NCI-H748 treated with DMSO at 0.1 percent for 48 hours (cell line): Measurements from ENCODE around the gene FARS2.

Source experiments
- DNase-seq: peaks from one replicate; lab custom pipeline; 2025; lab: John Stamatoyannopoulos, UW

The FARS2 gene

DNA sequence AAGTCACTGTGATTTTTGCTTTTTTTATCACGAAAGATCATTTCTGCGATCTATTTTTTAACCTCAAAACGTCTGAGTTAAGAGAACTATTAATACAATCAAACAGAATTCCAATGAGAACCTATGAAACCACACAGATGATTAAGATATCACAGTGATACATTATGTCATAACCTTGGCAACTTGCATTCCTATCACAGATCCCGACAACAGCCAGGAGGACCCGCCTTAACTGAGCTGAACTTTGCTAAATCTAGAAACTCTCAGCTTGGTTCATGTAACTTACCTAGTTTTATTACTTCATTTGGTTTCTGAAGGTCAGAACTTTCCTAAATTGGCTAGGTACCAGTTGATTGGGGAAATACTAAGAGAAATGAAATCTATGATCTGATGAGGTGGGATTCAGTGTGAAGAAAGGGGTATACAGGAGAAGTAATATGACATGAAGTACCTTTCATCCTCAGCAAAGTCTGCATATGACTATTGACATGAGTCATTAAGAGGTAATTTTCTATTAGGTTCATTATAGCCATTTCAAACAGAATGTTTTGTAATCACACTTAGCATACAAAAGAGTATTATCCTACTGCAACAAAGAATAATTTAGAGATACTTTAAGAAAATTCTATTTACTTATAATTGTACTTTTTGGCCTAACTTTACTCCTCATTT lies 11.7 kb upstream of the FARS2 start:
- DNase-seq = no peak

DNA sequence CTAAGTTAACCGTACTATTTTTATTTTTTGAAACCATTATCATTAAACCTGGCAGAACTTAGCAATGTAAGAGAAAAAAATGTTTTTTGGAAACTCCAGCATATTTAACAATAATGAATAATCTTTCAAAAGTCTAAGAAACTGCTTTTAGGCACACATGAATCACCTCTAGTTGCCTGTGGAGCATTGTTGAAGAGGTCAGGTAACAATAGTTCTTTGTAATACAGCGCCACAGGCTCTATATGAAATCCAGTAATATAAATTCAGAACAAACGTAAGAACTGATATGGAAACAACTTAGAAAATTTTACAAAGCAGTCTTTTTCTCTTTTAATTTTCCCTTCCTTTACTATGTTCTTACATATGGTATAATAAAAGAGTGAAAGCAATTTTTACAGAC lies 10.9 kb upstream of the FARS2 start:
- DNase-seq = no peak

DNA sequence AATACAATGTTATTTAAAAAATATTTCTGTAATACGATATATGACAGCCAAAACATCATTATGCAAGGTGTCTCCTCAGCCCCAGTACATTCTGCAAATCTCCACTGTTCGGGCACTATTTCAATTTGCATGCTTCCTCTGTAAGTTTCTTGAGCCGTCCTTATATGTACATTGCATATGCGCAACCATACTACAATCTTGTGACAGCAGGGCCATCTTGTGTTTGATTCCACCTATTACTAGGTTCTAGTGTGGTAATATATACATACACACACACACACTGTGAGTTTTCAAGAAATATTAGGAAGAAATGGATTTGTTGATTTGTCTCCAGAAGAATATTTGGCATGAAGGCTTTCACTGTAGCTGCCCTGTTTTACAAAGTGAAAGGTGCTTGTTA lies 10.4 kb upstream of the FARS2 start:
- DNase-seq = no peak

DNA sequence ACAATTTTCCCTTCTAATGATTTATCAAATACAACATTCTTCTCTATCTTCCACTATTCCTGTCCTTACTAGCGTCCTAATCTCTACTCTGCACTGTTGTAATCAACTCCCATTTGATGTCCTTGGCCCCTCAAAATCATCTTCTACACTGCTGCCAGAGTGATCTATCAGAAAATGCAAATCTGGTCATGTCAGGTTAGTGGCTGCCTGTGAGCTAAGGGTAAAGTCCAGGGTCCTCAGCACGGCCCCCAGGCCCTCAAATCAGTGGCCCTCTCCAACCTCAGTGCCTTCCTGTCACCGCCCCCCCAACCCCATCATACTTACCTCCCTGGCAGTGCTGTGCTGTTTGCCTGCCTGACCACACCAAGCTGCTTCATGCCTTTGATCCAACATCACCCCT lies 4.4 kb upstream of the FARS2 start:
- DNase-seq = no peak

DNA sequence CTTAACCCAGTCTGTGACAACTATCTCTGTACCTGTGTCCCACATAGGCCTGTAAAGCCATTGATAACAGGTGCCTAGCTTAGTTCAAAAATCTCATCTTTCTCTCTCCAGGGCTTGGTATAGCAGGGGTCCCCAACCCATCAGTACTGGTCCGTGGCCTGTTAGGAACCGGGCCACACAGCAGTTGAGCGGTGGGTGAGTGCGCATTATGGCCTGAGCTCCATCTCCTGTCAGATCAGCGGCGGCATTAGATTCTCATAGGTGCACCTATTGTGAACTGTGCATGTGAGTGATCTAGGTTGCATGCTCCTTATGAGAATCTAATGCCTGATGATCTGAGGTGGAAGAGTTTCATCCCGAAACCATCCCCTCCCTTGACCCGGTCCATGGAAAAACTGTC lies 3.9 kb upstream of the FARS2 start:
- DNase-seq = no peak

DNA sequence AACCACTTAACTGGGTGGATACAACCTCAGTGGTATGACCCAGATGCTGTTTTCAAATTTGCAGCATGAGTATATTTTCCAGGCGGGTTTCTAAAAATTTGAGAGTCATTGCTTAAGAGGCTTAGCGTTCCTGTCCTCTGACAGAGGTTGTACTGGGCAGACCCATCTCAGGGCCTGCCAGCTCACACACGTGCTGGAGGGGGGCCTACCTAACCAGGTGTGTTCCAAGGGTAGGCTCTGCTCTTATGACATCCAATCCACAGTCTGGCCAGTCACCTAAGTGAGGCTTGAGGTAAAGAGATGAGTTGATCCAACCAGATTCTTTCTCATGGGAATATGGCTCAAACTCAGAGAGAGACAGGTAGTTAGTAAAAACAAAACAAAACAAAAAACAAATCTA lies 1.9 kb upstream of the FARS2 start:
- no peak for DNase-seq

DNA sequence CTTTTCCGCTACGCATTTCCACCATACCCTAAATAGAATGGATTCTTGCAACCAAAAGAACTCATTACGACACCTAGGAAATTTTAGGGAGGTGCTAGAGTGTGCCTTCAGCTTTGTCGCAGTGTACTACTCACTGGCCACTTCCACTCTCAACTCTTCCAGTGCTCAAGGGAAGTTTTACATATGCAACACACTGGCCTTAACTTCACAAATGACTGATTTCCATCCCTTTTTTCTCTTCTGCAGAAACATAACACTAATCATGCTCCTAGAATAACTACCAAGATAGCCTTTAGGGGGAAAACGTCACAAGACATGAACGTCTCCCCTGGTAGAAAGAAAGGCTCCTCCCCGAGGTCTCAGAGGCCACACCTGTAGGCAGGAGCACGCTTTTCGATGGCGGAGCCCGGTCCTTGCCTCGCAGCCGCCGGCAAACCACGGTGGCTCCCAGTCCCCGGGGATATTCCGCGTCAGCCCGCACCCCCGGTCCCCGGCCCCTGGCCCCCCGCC lies 1.1 kb upstream of the FARS2 start:
- peak; percentile 62 for DNase-seq

DNA sequence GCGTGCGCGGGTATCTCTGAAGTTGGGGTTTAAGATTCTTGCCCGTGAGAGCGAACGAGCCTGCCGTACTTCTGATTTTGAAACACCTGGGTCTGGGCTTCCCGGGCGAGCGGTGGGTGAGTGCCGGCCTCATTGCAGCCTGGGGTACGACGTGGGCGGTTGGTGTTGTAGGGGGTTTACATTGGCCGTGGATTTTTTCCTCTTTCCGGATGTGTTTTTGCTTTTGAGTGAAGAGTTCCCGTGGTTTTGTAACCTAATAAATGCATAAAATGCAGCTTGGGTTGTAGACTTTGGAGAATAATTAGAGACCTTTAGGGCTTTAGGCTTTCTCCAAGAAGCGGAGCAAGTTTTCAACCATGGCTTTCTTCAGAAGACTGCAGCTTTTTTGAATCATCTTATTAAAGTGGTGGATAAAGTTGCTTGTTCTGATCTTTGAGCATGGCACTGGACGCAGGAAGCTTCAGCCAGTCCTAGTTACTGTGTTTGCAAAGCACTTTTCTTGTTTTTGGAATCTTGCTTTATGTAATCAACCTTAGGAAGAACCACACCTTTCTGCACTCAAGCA lies 314 bp downstream of the FARS2 start:
- DNase-seq = no peak

DNA sequence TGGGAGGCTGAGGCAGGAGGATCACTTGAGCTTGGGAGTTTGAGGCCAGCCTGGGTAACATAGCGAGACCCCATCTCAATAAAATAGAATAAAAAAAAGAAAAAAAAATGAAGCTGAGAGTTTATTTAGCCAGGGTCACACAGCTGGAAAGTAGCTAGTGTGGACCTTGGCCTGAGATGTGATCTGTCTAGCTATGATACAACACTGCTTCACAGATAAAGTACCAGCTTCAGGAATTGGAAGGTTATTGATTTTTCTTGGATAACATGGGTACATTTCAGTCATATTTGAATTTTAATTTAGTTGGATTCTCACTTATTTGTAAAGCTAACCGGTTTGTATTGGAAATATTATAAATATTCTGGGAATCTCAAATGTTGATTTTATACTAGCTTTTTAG lies 5.1 kb downstream of the FARS2 start:
- DNase-seq = no peak

DNA sequence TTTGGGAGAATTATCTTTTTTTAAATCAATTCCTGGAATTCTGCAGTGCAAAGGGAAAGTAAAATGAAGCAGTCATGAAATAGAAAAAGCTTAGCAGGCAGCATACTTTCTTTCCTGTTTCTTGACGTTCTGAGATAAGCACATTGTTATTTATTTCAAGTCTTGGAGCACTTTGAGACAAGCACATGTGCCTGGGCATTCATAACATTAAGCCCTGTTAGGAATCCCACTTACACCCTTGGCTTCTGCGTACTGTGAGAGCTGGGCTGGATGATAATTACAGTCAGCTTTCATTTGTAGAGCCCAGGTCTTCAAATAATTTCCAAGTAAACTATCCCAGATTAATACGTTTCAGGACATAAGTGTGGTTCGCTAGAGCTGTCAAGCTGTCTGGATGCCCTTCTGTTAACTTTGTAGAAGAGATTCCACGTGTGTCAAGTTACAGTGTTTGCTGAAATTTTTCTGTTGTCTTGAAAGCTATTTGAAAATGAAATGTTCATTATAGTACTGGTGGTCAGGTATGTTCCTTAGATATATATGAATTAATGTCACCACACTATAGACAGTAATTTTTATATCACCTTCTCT lies 8.9 kb downstream of the FARS2 start:
- no peak for DNase-seq

DNA sequence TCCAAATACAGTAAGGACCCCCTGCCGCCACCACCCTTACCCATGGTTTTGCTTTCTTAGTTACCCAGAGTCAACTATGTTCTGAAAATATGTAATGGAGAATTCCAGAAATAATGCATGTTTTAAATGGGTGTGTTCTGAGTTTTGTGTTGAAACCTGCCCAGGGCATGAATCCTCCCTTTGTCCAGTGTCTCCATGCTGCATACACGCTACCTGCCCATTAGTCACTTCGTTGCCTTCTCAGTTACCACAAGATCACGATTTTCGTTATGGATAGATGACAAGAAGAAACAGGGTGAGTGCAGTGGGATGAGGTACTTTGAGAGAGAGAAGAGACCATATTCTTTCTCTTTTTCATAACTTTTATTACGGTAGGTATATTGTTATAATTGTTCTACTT lies 10.6 kb downstream of the FARS2 start:
- DNase-seq = no peak

DNA sequence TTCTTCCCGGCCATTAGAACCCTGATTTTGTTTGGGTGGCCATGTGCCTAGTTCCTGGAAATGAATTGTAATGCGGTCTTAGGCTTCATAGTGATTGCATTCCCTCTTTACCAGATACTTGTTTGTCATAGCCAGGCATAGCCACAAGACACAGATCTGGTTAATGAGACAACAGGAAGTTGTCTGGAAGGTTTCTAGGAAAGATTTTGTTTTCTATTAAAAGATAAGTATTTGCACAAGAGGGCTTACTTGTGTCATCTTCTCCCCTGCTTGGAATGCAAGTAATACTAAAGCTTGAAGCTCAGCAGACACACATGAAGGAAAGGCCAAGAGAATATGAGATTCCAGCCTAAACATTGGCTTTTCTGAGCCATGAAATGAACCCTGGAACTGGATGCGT lies 12.9 kb downstream of the FARS2 start:
- DNase-seq = no peak

DNA sequence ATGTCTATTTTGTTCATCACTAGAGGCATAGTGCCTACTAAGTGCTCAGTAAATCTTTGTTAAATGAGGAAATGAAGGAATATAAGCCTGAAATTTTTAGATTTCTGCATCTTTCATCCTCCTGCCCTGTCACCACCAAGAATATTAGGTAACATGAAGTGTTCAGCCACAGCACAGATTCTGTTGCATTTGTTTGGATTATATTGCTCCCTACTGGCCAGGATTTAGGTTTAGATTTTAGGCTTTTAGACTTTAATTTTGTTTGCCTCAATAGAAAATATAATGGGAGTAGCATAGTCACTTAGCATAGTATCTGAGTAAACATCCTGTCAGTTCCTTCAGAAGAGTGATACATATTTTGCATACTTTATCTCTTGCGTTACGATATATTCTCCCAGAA lies 14.2 kb downstream of the FARS2 start:
- no peak for DNase-seq

DNA sequence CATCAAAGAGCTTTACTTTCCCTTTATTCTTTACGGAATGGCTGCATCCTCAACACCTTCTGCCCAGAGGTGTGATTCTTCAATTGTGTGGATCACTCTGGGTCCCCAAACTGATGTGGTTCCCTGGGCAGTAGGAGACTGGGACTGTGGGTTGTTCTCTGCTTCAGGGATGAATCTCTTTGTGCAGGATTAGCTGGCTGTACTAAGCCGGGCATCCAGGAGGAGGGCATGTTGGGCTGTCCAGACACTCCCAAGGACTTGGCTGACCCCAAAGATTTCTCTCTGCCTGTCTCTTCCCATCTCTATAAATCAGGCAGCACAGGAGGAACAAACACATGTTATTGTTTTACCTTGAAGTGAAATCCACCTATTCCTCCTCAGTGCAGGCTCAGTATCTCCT lies 15.3 kb downstream of the FARS2 start:
- DNase-seq = no peak

DNA sequence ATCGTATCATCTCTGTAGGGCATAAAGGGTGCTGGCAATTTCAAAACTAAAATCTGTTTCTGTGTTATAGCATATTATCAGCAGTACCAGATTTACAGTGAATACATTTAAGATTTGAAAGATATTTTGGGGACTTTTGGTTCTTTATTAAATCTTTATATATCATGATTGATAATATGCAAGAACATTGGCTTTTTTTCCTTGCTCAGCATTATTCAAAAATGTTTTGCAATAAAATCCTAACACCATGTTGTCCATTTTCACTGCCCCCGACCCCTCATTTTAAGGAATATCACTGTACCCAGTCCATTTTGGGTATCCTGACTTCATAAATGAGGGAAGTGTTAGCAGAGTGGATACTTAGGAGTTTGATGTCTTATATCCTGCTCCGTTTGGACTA lies 16.3 kb downstream of the FARS2 start:
- no peak for DNase-seq

DNA sequence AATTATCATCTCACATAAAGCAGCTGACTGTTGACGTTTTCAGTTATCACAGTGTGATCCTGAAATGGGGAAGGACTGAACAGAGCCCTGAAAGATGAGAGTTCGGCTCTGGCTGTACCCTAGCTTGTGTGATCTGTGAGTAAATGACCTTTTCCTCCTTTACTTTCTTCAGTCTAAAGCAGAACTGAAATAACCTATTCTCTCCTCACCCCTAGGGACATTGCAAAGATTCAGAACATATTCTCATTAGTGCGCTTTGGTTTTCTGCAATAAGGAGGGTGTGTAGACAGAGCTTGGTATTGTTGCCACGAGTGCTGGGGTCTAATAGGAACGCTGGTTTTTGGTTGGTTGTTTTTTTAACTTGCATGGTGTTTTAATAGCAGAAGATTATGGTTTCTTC lies 16.7 kb downstream of the FARS2 start:
- DNase-seq = no peak

DNA sequence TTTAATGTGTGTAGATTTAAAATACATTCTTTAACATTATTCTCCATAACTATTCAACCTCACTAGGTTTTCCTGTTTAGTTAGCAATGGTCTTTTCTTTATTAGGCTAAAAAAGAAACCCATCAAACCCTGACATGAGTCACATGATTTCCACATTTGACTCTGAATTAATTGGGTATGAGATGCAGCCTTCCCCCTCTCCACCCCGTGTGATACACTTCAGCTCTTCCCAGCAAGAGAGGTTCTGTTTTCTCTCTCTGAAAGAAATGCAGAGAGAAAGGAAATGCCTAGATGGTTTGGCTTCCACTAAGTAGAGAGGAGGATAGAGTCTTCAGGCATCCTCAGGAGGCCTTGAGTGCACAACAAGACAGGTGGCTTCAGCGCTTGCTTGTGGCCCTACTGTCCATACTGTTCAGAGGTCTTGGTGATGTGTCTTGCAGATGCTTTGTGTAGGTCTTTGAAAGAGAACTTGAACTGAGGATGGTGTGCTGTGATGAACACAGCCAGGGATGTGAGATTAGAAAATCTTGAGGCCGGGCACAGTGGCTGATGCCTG lies 17.3 kb downstream of the FARS2 start:
- DNase-seq = no peak

DNA sequence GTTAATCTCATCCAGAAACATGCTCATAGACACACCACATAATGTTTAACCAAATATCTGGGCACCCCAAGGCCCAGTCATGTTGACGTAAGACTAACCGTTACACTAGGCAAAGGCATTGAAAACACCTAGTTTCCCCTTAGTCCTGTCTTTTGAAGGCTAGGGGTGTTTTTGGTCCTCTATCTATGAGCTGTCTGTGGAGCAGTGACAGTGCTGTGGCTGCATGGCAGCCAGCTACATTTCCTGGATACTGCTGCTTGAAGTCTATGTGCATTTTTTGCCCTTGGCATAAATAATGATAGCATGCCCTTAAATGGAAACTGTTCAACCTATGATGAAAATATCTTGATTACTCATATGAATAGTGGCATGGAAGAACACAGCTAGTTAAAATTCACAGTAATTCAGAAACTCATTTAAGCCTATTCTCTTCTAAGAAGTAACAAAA lies 18.6 kb downstream of the FARS2 start:
- DNase-seq = no peak

DNA sequence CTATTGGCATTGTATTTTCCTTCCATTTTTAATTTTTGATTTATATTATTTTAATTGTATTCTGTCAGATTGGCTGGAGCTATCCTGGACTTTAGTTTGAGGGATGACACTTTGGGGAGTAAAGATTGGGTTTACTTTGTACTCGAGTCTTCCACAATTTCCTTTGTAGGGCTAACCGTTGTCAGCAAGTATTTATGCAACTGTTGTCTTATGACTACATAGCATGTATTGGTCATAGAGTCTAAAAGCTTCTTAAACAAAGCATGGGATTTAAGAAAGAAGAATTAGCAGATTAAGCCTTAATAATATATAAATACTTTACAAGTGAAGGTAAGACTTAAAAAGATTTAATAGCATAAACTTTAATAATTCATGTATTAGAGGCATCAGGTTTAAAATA lies 19.6 kb downstream of the FARS2 start:
- DNase-seq = no peak

DNA sequence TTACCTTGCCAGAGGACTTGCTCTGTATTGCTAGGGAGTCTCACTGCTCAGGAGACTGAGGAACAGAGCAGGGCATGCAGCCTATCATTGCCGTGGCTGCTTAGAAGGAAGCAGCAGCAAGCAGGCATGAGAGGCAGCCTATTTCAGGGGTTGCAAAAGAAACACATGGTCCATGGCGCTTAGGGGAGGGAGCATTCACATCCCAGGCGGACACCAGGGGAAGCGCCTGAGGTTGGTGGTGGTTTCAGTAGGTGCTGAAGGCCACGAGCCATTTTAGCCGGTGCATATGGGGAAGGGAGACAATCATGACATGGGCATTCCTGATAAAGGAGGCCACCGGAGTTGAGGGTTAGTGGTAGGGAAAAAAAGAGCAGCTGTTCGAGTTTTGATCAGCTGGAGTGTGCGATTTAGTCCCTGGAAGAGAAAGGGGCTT lies 20.9 kb downstream of the FARS2 start:
- DNase-seq = no peak

DNA sequence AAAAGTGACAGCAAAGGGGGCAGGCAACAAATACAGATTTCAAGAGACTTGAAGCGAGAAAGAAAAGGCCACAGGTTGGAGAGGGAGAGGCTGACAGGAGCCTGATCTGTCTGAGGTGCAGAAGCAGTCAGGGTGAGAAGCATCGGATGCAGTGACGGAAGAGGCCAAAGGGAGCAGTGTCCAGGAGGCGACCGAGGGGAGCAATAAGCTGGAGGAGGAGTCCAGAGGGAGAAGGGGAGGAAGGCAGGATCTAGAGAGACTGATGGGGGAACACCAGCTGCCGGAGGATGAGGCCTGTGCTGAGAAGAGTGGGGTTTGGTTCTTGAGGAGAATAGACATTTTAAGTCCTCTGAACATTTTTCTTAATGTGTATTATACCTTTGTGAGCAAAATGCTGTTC lies 23.8 kb downstream of the FARS2 start:
- DNase-seq = no peak

DNA sequence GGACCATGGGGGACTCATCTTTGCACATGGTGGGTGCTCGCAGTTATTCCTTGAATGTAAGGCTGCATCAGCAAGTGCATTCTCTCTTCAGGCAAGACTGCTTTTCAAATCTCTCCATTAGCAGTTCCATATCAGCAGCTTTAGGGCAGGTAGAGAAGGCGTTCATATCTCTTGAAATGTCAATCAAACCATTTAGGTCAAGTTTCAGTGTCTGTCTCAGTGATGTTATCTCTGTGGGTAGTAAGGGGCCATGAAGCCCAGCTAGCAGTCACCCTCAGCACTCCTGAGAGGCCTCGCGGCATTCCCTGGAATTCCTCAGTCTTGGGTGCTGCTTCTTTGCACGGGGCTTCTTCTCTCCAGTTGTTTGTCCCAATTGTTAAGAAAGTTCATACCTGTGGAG lies 24.2 kb downstream of the FARS2 start:
- no peak for DNase-seq

DNA sequence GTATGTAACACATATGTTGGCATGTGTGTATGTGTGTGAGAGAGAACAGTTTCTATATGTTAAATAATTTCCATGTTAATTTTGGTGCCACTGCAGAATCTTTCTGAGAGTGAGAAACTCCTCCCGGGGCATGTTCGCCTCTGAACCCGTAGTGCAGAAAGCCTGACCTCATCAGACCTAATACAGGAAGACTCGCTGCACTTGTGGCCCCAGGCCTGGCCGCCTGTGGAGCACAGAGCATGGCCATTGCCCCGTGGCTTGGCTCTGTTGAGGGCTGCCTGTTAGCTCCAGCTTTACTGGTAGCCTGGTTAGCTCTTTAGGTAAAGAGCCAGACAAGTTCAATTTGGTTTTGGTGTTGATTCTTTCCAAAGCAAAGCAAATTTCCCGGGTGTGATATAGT lies 25.5 kb downstream of the FARS2 start:
- DNase-seq = no peak
